Fibroblast of mammary gland (primary cell): Measurements from ENCODE around the gene GABPB1.

ENCODE experiments used
- DNase-seq: peaks from one replicate; pipeline ENCODE4 v3.0.0-alpha.2; 2010; ENCODE audit warnings: low read depth
- H3K4me3 ChIP-seq: 2 replicates; pipeline ENCODE4 v1.5.1; 2011; ENCODE audit warnings: low read depth, mild to moderate bottlenecking, low read length, moderate library complexity; ENCODE audit not compliant: control insufficient read depth
- CTCF ChIP-seq: conservative IDR thresholded peaks from 2 replicates; pipeline ENCODE4 v1.5.1; 2011; ENCODE audit warnings: low read depth, low read length, inconsistent platforms; ENCODE audit not compliant: control insufficient read depth, insufficient read depth

Gene GABPB1

GRCh38 chr15:50355980-50356379 is 982 bp upstream of the GABPB1 start:
- peak overlapping the region; percentile 96 for H3K4me3 ChIP-seq
- no peak for TF ChIP-seq CTCF
- peak; percentile 51 for DNase-seq

GRCh38 chr15:50355619-50355905 is 564 bp upstream of the GABPB1 start:
- DNase-seq, result no peak
- peak overlapping the region; percentile 96 for H3K4me3 ChIP-seq
- TF ChIP-seq CTCF, result no peak

GRCh38 chr15:50353975-50354837 is 792 bp downstream of the GABPB1 start:
- H3K4me3 ChIP-seq, result peak overlapping the region; percentile 96
- DNase-seq, result peak; percentile 91
- TF ChIP-seq CTCF, result no peak

GRCh38 chr15:50353251-50353974 is 1.6 kb downstream of the GABPB1 start:
- peak; percentile 97 for DNase-seq
- H3K4me3 ChIP-seq, result peak overlapping the region; percentile 96
- no peak for TF ChIP-seq CTCF

- TF ChIP-seq CTCF, result no peak
- no peak overlapping the region for H3K4me3 ChIP-seq
- no peak for DNase-seq
These were observed 4.4 kb downstream of the GABPB1 start for GRCh38 chr15:50350621-50351020.

- no peak overlapping the region for H3K4me3 ChIP-seq
- no peak for DNase-seq
- no peak for TF ChIP-seq CTCF
These were observed 9.7 kb downstream of the GABPB1 start for GRCh38 chr15:50345298-50345697.

- H3K4me3 ChIP-seq, result no peak overlapping the region
- no peak for TF ChIP-seq CTCF
- no peak for DNase-seq
These were observed 11.0 kb downstream of the GABPB1 start for GRCh38 chr15:50344006-50344464.
